Adrenal gland (tissue), 5 donors: Measurements from ENCODE around the gene TTLL5.

ENCODE experiments used
- POLR2A ChIP-seq, 2 donors: fragments of 450-650 bp; IDR thresholded peaks; one replicate each; pipeline ENCODE4 v1.6.1; 2017; ENCODE audit warnings: antibody characterized with exemption in 2 of 2, mild to moderate bottlenecking in 2 of 2, moderate library complexity in 1 of 2
- TF ChIP-seq, protein P1 (sequence below), 6 experiments: fragments of 450-650 bp in 4 of 6; fragments of 200-600 bp in 2 of 6; sonication (generic) in 1 of 6; IDR thresholded peaks; 1 replicate in 5 of 6; 2 replicates in 1 of 6; pipeline versions ENCODE4 v1.5.1 to v1.8.0; 2016 to 2021; ENCODE audit warnings: antibody characterized with exemption in 6 of 6, mild to moderate bottlenecking in 2 of 6, moderate library complexity in 1 of 6
- donor health status: DM: no; HTN: no; CAD: no.

DNA sequence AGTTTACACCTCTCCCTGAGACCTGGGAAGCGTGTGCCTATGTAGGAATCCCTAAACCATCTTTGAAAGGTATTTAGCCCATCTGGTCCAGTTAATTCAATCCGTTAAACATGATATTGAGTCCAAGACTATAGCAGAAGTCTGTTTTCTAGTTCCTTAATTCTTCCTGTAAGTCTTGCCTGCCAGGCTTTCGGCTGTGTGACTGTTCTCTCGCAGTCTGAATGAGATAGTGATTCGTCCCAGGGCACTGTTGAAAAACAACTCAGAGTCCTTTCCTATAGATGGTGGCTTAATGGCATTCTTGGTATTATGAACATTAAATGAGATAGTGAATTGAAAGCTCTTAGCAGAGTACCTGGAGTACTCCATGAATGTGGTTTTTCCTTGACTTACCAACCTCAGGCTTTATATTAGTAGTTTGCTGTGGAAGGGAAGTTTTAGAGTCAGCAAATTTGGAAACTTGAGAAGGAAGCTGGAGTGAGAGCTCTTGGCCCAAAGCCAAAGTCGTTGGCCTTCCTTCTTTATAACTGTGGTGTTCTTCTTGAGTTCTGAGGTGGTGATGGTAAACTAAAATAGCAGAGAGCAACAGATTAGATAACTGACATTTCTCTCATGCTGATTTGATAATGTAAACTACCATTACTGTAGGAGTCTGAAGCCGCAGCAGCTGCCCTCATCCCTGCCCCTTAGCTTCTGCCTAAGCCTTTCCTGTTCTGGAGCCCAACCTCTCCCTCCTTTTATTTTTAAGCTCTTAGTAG, 244.3 kb downstream of the TTLL5 start:
- TF ChIP-seq, protein P1, sequence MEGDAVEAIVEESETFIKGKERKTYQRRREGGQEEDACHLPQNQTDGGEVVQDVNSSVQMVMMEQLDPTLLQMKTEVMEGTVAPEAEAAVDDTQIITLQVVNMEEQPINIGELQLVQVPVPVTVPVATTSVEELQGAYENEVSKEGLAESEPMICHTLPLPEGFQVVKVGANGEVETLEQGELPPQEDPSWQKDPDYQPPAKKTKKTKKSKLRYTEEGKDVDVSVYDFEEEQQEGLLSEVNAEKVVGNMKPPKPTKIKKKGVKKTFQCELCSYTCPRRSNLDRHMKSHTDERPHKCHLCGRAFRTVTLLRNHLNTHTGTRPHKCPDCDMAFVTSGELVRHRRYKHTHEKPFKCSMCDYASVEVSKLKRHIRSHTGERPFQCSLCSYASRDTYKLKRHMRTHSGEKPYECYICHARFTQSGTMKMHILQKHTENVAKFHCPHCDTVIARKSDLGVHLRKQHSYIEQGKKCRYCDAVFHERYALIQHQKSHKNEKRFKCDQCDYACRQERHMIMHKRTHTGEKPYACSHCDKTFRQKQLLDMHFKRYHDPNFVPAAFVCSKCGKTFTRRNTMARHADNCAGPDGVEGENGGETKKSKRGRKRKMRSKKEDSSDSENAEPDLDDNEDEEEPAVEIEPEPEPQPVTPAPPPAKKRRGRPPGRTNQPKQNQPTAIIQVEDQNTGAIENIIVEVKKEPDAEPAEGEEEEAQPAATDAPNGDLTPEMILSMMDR (IDR thresholded peaks at IDR 0.05), result no peak
- TF ChIP-seq POLR2A (IDR thresholded peaks at IDR 0.05), result no peak
